ENCODE results near the gene SIM1.

GRCh38 chr6:100468016-100468622 lies 3.4 kb upstream of the SIM1 start:
- TF ChIP-seq CTCF (IDR thresholded peaks at IDR 0.05) (no peak), POLR2A (IDR thresholded peaks at IDR 0.05) (no peak), EP300 (IDR thresholded peaks at IDR 0.05) (no peak)
